HG02943 (cell line): ENCODE measurements around the gene GON7.
"Not testable (repeated sequence)": the region's sequence is repeated elsewhere in the genome, so short reads cannot be mapped to it uniquely, and the experiment has no call there.

Source experiments
- ATAC-seq: cut with Tn5 transposase; IDR thresholded peaks from one replicate; pipeline ENCODE4 v1.9.1; 2021; ENCODE audit warnings: mild to moderate bottlenecking, low read depth, moderate library complexity; ENCODE audit not compliant: unreplicated experiment

The GON7 gene

DNA sequence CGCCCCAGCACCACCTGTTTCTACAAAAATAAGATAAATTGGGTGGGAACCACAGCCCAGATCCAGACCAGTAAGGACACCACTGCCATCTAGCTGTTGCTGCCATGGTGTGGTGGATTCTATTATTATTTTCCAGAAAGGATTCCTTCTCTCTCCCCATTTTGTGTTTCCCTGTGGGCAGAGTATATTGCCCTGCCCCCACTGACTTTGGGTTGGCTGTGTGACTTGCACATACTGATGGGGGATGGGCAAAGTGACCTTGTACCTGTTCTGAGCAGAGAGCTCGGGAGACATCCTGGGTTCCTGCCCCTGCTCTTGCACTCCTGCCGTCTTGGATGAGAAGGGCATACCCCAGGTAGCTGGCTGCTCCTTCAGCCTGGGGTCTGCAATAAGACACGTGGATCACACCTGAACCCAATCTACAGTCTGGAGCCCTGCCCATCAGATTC is 46.5 kb downstream of the GON7 start:
- no peak for ATAC-seq

DNA sequence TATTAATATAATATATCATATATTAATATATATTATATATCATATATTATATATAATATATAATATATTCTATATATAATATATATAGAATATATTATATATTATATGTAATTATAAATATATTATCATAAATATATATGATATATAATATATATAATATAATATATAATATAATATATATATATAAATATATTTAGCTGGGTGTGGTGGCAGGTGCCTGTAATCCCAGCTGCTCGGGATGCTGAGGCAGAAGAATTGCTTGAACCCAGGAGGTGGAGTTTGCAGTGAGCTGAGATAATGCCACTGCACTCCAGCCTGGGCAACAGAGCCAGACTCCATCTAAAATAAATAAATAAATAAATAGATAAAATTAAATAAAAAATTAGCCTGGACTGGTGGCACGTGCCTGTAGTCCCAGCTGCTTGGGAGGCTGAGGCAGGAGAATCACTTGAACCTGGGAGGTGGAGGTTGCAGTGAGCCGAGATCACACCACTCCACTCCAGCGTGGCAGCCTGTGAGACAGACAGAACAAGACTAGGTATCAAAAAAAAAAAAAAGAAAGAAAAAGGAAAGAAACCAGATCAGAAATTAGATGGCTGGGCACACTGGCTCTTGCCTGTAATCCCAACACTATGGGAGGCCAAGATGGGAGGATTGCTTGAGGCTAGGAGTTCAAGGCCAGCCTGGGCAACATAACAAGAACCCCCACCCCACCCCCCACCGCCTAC is 47.1 kb downstream of the GON7 start:
- ATAC-seq: not testable (repeated sequence)

DNA sequence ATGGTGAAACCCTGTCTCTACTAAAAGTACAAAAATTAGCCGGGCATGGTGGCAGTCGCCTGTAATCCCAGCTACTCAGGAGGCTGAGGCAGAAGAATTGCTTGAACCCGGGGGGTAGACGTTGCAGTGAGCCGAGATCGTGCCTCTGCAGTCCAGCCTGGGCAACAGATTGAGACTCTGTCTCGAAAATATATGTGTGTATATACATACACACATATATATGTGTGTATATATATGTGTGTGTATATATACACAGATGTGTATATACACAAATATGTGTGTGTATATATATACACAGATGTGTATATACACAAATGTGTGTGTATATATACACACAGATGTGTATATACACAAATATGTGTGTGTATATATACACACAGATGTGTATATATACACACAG is 48.5 kb downstream of the GON7 start:
- not testable (repeated sequence) for ATAC-seq

DNA sequence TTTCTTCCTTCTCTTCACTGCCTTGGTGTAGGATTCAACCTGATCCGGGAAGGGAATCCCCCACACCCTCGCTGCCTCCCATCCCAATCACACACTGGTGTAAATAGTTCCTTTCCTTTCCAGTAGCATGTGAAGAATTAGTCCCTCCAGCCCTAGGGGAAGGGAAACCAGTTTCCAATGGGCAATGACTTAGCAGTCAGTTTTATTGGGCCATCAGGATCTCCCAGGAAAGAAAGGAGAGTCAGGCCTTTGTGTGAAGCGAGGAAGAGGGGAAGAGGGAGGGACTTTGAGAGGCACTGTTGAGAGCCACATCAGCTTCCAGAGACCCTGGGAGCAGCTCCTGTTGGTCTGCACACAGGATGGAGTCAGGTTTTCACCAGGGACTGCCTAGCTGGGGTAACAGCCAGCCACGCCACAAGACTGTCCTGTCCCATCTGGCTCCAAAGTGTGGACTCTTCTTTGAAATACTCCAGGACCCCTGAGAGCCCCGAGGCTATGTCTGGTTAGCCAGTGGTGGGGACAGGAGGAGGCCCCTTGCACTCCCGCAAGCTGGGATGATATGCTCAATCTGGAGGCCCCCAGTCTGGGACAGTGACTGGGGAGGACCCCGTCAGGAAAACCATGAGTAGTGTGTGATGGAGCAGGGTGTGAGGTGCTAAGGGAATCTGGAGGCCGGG is 50.0 kb downstream of the GON7 start:
- ATAC-seq: no peak

DNA sequence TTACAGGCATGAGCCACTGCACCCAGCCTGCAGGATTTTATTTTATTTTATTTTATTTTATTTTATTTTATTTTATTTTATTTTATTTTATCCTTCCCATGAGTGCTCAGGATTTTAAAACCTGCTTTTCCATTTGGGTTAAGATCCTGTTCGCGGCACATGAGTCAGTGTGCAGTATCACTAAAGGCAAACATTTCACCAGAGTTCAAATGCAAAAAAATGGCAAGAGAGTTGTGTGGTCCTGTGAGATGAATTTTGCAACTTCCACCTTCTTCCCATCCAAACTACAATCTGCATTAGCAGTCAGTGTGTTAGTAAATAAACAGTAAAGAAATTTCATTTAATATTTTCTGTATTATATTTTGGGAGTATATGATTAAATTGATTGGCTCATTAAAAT is 51.2 kb downstream of the GON7 start:
- no peak for ATAC-seq

DNA sequence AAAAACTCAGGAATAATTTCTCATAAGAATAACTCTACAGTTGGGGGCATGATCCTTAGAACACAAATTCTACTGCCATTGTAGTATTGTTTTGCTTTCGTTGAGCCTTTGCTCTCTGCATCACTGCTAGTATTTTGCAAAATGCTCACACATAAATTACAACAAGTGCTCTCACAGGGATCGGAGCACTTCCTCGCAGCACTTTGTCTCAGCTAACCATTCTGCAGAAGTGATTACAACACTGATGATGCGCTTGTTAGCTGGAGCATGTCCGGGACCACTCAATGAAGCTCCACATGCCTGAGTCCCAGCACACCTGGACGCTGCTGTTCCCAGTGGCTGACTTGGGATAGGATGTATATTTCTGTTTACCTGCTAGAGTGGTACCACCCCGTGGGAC is 53.7 kb downstream of the GON7 start:
- no peak for ATAC-seq
